Measurements from ENCODE around the gene GOT1.

GOT1 gene

GRCh38 chr10:99430451-99431189 is at the start of gene GOT1:
GOT1 (minus strand) TSS chr10:99430624; CDS start chr10:99430565, 59 bp downstream.
- peak; percentile 97 for DNase-seq

- DNase-seq = no peak
These were observed 39.9 kb upstream of the GOT1 start for GRCh38 chr10:99470327-99470726.

GRCh38 chr10:99467236-99467999 is 37.0 kb upstream of the GOT1 start:
- no peak for DNase-seq

- no peak for DNase-seq
These were observed 36.3 kb upstream of the GOT1 start for GRCh38 chr10:99466632-99467223.

- no peak for DNase-seq
These were observed 30.8 kb upstream of the GOT1 start for GRCh38 chr10:99461230-99461629.

GRCh38 chr10:99460070-99460469 is 29.6 kb upstream of the GOT1 start:
- no peak for DNase-seq

- DNase-seq = no peak
These were observed 28.8 kb upstream of the GOT1 start for GRCh38 chr10:99459217-99459616.

- DNase-seq = no peak
These were observed 27.4 kb upstream of the GOT1 start for GRCh38 chr10:99457813-99458212.

GRCh38 chr10:99456931-99457288 is 26.5 kb upstream of the GOT1 start:
- no peak for DNase-seq

- DNase-seq = no peak
These were observed 25.9 kb upstream of the GOT1 start for GRCh38 chr10:99456207-99456930.

GRCh38 chr10:99451981-99452380 is 21.6 kb upstream of the GOT1 start:
- DNase-seq = no peak

- DNase-seq = no peak
These were observed 21.0 kb upstream of the GOT1 start for GRCh38 chr10:99451499-99451788.

- DNase-seq = no peak
These were observed 20.4 kb upstream of the GOT1 start for GRCh38 chr10:99450624-99451498.

- DNase-seq = no peak
These were observed 19.7 kb upstream of the GOT1 start for GRCh38 chr10:99450156-99450555.

- no peak for DNase-seq
These were observed 18.6 kb upstream of the GOT1 start for GRCh38 chr10:99449023-99449422.

- DNase-seq = no peak
These were observed 14.1 kb upstream of the GOT1 start for GRCh38 chr10:99444383-99445045.

- DNase-seq = no peak
These were observed 13.1 kb upstream of the GOT1 start for GRCh38 chr10:99443500-99443899.

- no peak for DNase-seq
These were observed 12.0 kb upstream of the GOT1 start for GRCh38 chr10:99442394-99442793.

GRCh38 chr10:99438890-99439289 is 8.5 kb upstream of the GOT1 start:
- no peak for DNase-seq

GRCh38 chr10:99435986-99436638 is 5.7 kb upstream of the GOT1 start:
- peak; percentile 53 for DNase-seq

GRCh38 chr10:99433378-99434020 is 3.1 kb upstream of the GOT1 start:
- no peak for DNase-seq

All from CD4-positive, alpha-beta T cell treated with Interleukin-21 for 1 hour (primary cell).